ENCODE data around the gene MMP1. TPM values are rescaled to one million over a fixed set of nuclear protein-coding genes. Genes with fewer than 3 reads are reported as not detected.

Gene MMP1
- total RNA-seq, 2 experiments from 2014 or later, result not detected

DNA sequence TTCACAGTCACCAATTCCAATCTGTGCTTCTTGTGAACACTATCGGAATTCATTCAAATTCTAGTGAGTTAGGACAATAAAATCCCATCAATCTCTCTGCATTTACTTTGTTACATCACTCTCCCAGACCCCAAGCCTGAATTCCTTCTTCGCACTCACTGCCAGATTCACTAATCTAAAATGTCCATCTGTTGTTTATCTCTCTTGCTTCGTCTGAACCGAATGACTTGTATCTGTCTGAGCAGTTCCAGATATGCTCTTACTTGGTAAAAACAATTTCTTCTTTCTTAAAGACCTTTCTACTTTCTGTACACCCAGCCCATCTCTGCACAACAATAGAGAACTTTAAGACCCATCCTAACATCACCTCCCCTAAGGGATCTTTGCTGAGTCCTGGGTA, 24.6 kb downstream of the MMP1 start:
- TF ChIP-seq CTCF (IDR thresholded peaks at IDR 0.05), result no peak
- Mint-ChIP-seq H3K27ac (no peak overlapping the region), H3K9me3 (peaks cover 2% of the 10 kb centered on the region), H3K36me3 (ENCODE audit: low read depth) (no peaks in the 10 kb centered on the region), H3K4me1 (ENCODE audit: low read depth) (no peaks in the 10 kb centered on the region), H3K4me3 (no peak overlapping the region), H3K27me3 (peaks cover 29% of the 10 kb centered on the region)
- POLR2A ChIA-PET, result no interaction called here
- intact Hi-C loops (cut with DNase I, micrococcal nuclease), result no loop called here
- no peaks in the 10 kb centered on the region for H3K9me3 ChIP-seq (ENCODE audit: control insufficient read depth in 1 of 2, insufficient read depth in 1 of 2, low read length in 2 of 2)
- H3K27ac ChIP-seq (ENCODE audit: low read depth in 1 of 2, low read length in 2 of 2), result no peak overlapping the region
- H3K27me3 ChIP-seq (ENCODE audit: control insufficient read depth in 1 of 2, insufficient read depth in 2 of 2, low read length in 2 of 2), result peaks cover 0 to 2% of the 10 kb centered on the region in 2 experiments
- no peak overlapping the region for H3K4me3 ChIP-seq (ENCODE audit: low read length)
- H3K36me3 ChIP-seq (ENCODE audit: insufficient read depth, low read length), result no peaks in the 10 kb centered on the region
- H3K4me1 ChIP-seq (ENCODE audit: insufficient read depth, low read length), result no peaks in the 10 kb centered on the region
- ATAC-seq (ENCODE audit: poor library complexity), result no peak
- no peak for DNase-seq
- CTCF ChIA-PET, result no interaction called here

- Histone ChIP-seq H3K36me3 (ENCODE audit: insufficient read depth, low read length) (no peaks in the 10 kb centered on the region), H3K27me3 (ENCODE audit: control insufficient read depth in 1 of 2, insufficient read depth in 2 of 2, low read length in 2 of 2) (peaks cover 0 to 2% of the 10 kb centered on the region in 2 experiments), H3K27ac (ENCODE audit: low read depth in 1 of 2, low read length in 2 of 2) (no peak overlapping the region), H3K9me3 (ENCODE audit: control insufficient read depth in 1 of 2, insufficient read depth in 1 of 2, low read length in 2 of 2) (peaks cover 0 to 6% of the 10 kb centered on the region in 2 experiments), H3K4me3 (ENCODE audit: low read length) (no peak overlapping the region), H3K4me1 (ENCODE audit: insufficient read depth, low read length) (no peaks in the 10 kb centered on the region)
- H3K4me3 Mint-ChIP-seq, result no peak overlapping the region
- intact Hi-C loops (cut with DNase I, micrococcal nuclease), result no loop called here
- no peak overlapping the region for H3K27ac Mint-ChIP-seq
- H3K9me3 Mint-ChIP-seq, result peaks cover 2% of the 10 kb centered on the region
- CTCF ChIA-PET, result no interaction called here
- peaks cover 38% of the 10 kb centered on the region for H3K27me3 Mint-ChIP-seq
- DNase-seq (no peak), ATAC-seq (ENCODE audit: poor library complexity) (no peak)
- H3K4me1 Mint-ChIP-seq (ENCODE audit: low read depth), result no peaks in the 10 kb centered on the region
- TF ChIP-seq CTCF (IDR thresholded peaks at IDR 0.05), result no peak
- POLR2A ChIA-PET, result no interaction called here
- no peaks in the 10 kb centered on the region for H3K36me3 Mint-ChIP-seq (ENCODE audit: low read depth)
Measured at GRCh38 chr11:102771351-102771750, 26.6 kb downstream of the MMP1 start.

DNA sequence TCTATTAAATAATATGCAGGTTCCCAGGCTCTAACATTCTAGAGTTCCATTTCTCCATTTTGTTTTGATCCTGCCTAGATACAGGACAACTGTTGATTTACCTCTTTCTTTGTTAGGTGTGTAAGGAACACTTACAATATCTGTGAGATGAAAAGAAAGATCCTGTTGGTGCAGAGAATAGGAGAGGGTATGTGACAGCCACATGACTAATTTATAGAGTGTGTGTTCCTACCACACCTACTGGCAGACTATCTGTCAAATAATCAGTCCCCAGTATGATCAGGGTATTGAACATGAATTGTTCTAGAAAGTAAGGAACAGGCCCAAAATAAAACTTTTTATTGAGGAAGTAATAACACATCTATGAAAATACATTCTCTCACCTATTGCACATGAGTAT, 27.8 kb downstream of the MMP1 start:
- Histone ChIP-seq H3K4me1 (ENCODE audit: insufficient read depth, low read length) (no peaks in the 10 kb centered on the region), H3K9me3 (ENCODE audit: control insufficient read depth in 1 of 2, insufficient read depth in 1 of 2, low read length in 2 of 2) (peaks cover 0 to 6% of the 10 kb centered on the region in 2 experiments), H3K4me3 (ENCODE audit: low read length) (no peak overlapping the region), H3K36me3 (ENCODE audit: insufficient read depth, low read length) (no peaks in the 10 kb centered on the region), H3K27ac (ENCODE audit: low read depth in 1 of 2, low read length in 2 of 2) (no peak overlapping the region), H3K27me3 (ENCODE audit: control insufficient read depth in 1 of 2, insufficient read depth in 2 of 2, low read length in 2 of 2) (peaks cover 0 to 2% of the 10 kb centered on the region in 2 experiments)
- no peak overlapping the region for H3K4me3 Mint-ChIP-seq
- intact Hi-C loops (cut with DNase I, micrococcal nuclease), result no loop called here
- CTCF ChIA-PET, result no interaction called here
- peaks cover 38% of the 10 kb centered on the region for H3K27me3 Mint-ChIP-seq
- H3K27ac Mint-ChIP-seq, result no peak overlapping the region
- ATAC-seq (ENCODE audit: poor library complexity), result no peak
- no peaks in the 10 kb centered on the region for H3K4me1 Mint-ChIP-seq (ENCODE audit: low read depth)
- no peak for DNase-seq
- peaks cover 2% of the 10 kb centered on the region for H3K9me3 Mint-ChIP-seq
- H3K36me3 Mint-ChIP-seq (ENCODE audit: low read depth), result no peaks in the 10 kb centered on the region
- TF ChIP-seq CTCF (IDR thresholded peaks at IDR 0.05), result no peak
- POLR2A ChIA-PET, result no interaction called here
